Smooth muscle cell (in vitro differentiated cells): ENCODE data around the gene OTUD5. TPM values are rescaled to one million over a fixed set of nuclear protein-coding genes. Genes with fewer than 3 reads are reported as not detected.

Source experiments
- DNase-seq: peaks from one replicate; lab custom pipeline; 2025; ENCODE audit not compliant: unreplicated experiment; lab: John Stamatoyannopoulos, UW
- H2AFZ ChIP-seq: fragments of 200-600 bp; sonication (generic); 2 replicates; pipeline ENCODE4 v1.6.0; 2016; ENCODE audit warnings: antibody characterized with exemption, low read depth, mild to moderate bottlenecking
- H3F3A ChIP-seq: fragments of 200-600 bp; sonication (generic); 2 replicates; pipeline ENCODE4 v1.6.0; 2017; ENCODE audit warnings: antibody characterized with exemption, low read depth
- H3K27ac ChIP-seq: fragments of 200-600 bp; sonication (generic); 2 replicates; pipeline ENCODE4 v1.5.1; 2016; ENCODE audit warnings: low read depth, mild to moderate bottlenecking
- H3K27me3 ChIP-seq: fragments of 200-600 bp; sonication (generic); 2 replicates; pipeline ENCODE4 v1.6.1; 2016; ENCODE audit warnings: low read depth, mild to moderate bottlenecking
- H3K36me3 ChIP-seq: fragments of 200-600 bp; sonication (generic); 2 replicates; pipeline ENCODE4 v1.5.1; 2016; ENCODE audit warnings: low read depth
- H3K4me1 ChIP-seq: fragments of 200-600 bp; sonication (generic); 2 replicates; pipeline ENCODE4 v1.5.1; 2016; ENCODE audit warnings: low read depth
- H3K4me2 ChIP-seq: fragments of 200-600 bp; sonication (generic); 2 replicates; pipeline ENCODE4 v1.6.0; 2016; ENCODE audit warnings: mild to moderate bottlenecking
- H3K4me3 ChIP-seq: fragments of 200-600 bp; sonication (generic); 2 replicates; pipeline ENCODE4 v1.5.1; 2016; ENCODE audit warnings: mild to moderate bottlenecking
- H3K79me2 ChIP-seq: fragments of 200-600 bp; sonication (generic); 2 replicates; pipeline ENCODE4 v1.6.0; 2016; ENCODE audit warnings: low read depth, mild to moderate bottlenecking
- H3K9ac ChIP-seq: fragments of 200-600 bp; sonication (generic); 2 replicates; pipeline ENCODE4 v1.6.0; 2016; ENCODE audit warnings: low read depth
- H3K9me3 ChIP-seq: fragments of 200-600 bp; sonication (generic); replicated peaks from 2 replicates; pipeline ENCODE4 v1.5.1; 2016; ENCODE audit warnings: low read depth
- H4K20me1 ChIP-seq: fragments of 200-600 bp; sonication (generic); 2 replicates; pipeline ENCODE4 v1.6.0; 2016; ENCODE audit warnings: low read depth
- CTCF ChIP-seq: fragments of 200-600 bp; sonication (generic); IDR thresholded peaks from 2 replicates; pipeline ENCODE4 v1.5.1; 2017; ENCODE audit warnings: borderline replicate concordance, mild to moderate bottlenecking, antibody characterized with exemption; ENCODE audit not compliant: insufficient read depth, poor library complexity, severe bottlenecking
- WGBS: methylation state at CpG from one replicate; pipeline ENCODE4 v1.1.7; 2016; ENCODE audit warnings: low lambda C conversion rate; 5-methylcytosine and 5-hydroxymethylcytosine counted together
- polyA plus RNA-seq: library from polyadenylated mRNA; unstranded; fragments of >200 nt; fragmentation: Nextera tagmentation; extraction: Ambion mirVana; gene quantifications from 2 replicates; pipeline ENCODE4 v1.2.1, GENCODE V29; 2016
- total RNA-seq: library from RNA; depleted of rRNA; stranded (reverse); fragments of >200 nt; gene quantifications from 2 replicates; pipeline ENCODE4 v1.2.3, GENCODE V29; 2014

OTUD5 gene
- total and polyA plus RNA-seq, 2 experiments from 2014 or later: 30.7 to 55.1 TPM

- H3K27me3 ChIP-seq: no peaks in the 10 kb centered on the region
- H3K4me2 ChIP-seq: peak within 1 kb of the TSS; percentile 89
- no peaks in the 10 kb centered on the region for H3K36me3 ChIP-seq
- H3K27ac ChIP-seq: peak within 1 kb of the TSS; percentile 84
- DNase-seq: peak; percentile 73
- peaks cover 5% of the 10 kb centered on the region for H3K4me1 ChIP-seq
- peak within 1 kb of the TSS; percentile 67 for H3K4me3 ChIP-seq
- H3K9me3 ChIP-seq: no peaks in the 10 kb centered on the region
- H2AFZ ChIP-seq: no peak within 1 kb of the TSS
- no peak for TF ChIP-seq CTCF
- no peaks in the 10 kb centered on the region for H3F3A ChIP-seq
- peak within 1 kb of the TSS; percentile 87 for H3K9ac ChIP-seq
- 53% methylated on average over 47 of the region's 49 CpGs for WGBS
- peaks cover 3% of the 10 kb centered on the region for H3K79me2 ChIP-seq
- H4K20me1 ChIP-seq: peaks cover 5% of the 10 kb centered on the region
Measured at GRCh38 chrX:48897625-48898306, 59.6 kb downstream of the OTUD5 start, which contains the start of the genes PQBP1 and TIMM17B. PQBP1 (plus strand) TSS chrX:48897930; CDS start chrX:48898510, 580 bp downstream. TIMM17B (minus strand) TSS chrX:48897768; CDS start chrX:48897749, 19 bp downstream.

GRCh38 chrX:48897157-48897624, 60.2 kb downstream of the OTUD5 start:
- Histone ChIP-seq H3K4me1 (peaks cover 5% of the 10 kb centered on the region), H2AFZ (no peak overlapping the region), H3K36me3 (no peaks in the 10 kb centered on the region), H4K20me1 (peaks cover 5% of the 10 kb centered on the region), H3K9me3 (no peaks in the 10 kb centered on the region), H3K27ac (peak overlapping the region; percentile 84), H3K27me3 (no peaks in the 10 kb centered on the region), H3F3A (no peaks in the 10 kb centered on the region), H3K9ac (peak overlapping the region; percentile 87), H3K4me3 (peak overlapping the region; percentile 67), H3K4me2 (peak overlapping the region; percentile 89), H3K79me2 (peaks cover 3% of the 10 kb centered on the region)
- 46% methylated on average over 38 of the region's 38 CpGs for WGBS
- TF ChIP-seq CTCF: no peak
- DNase-seq: peak; percentile 47

- peak overlapping the region; percentile 89 for H3K4me2 ChIP-seq
- TF ChIP-seq CTCF: no peak
- no peak for DNase-seq
- peaks cover 5% of the 10 kb centered on the region for H3K4me1 ChIP-seq
- H4K20me1 ChIP-seq: peaks cover 5% of the 10 kb centered on the region
- H3K36me3 ChIP-seq: no peaks in the 10 kb centered on the region
- peaks cover 3% of the 10 kb centered on the region for H3K79me2 ChIP-seq
- H3K9ac ChIP-seq: peak overlapping the region; percentile 87
- no peak overlapping the region for H2AFZ ChIP-seq
- H3K27ac ChIP-seq: peak overlapping the region; percentile 84
- no peaks in the 10 kb centered on the region for H3F3A ChIP-seq
- H3K27me3 ChIP-seq: no peaks in the 10 kb centered on the region
- H3K9me3 ChIP-seq: no peaks in the 10 kb centered on the region
- 63% methylated on average over 9 of the region's 9 CpGs for WGBS
- H3K4me3 ChIP-seq: peak overlapping the region; percentile 67
Measured at GRCh38 chrX:48896611-48897011, 60.8 kb downstream of the OTUD5 start.
